Fibroblast of skin of right biceps (primary cell): ENCODE results near the gene MIR17HG.

Source experiments
- DNase-seq: peaks from one replicate; pipeline ENCODE4 v3.0.0-alpha.2; 2013

The MIR17HG gene

DNA sequence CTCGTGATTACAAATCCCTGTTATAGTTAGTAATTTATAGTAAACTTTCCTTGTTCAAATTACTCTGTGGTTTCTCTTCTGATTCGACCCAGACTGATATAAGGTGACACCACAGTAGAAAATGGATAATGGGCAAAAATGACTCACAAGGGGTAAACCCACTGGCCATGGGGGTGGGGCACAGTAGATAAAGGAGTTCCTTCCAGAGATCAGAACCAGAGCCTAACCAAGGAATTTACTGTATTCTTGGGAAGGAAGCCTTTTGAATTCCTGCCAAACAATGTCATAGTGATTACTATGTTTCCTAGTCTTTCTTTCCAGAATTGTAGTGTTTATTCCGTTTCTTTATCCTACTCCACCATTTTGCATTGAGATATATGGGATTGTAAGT, 21.9 kb downstream of the MIR17HG start:
- DNase-seq = peak; percentile 85

DNA sequence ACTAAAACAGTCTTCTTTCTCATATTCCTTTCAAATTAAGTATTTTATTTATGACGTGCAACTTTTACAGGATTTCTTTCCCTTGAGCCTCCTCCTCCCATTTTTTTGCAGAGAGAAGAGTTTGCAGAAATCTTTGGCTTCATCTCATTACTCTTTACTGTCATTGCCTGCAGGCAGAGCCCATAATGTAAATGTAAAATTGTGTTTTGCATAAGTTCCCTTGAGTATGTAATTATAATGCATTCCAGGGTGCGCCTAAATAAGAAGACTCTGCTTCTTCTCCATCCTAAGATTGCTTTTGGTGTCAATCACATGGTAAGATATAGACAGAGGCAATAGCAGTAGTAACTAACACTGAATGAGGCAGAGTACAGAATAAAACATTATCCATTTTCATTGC, 23.0 kb downstream of the MIR17HG start:
- DNase-seq = no peak

DNA sequence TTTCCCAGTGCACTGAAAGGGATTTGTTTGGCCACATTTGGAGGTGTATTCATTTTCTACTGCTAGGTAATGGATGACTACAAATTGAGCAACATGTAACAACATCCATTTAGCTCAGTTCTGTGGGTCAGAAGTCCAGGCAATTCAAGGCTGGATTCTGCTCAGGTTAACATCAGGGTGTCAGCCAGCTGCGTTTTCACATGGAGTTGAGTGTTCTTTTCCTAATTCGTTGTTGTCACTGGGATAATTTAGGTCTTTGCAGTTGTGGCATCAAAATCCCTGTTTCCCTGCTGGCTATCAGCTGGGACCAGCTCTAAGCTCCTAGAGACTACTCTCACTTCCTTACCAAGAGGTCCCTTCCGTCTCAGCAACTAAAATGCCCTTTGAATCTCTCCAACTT, 25.4 kb downstream of the MIR17HG start:
- no peak for DNase-seq

DNA sequence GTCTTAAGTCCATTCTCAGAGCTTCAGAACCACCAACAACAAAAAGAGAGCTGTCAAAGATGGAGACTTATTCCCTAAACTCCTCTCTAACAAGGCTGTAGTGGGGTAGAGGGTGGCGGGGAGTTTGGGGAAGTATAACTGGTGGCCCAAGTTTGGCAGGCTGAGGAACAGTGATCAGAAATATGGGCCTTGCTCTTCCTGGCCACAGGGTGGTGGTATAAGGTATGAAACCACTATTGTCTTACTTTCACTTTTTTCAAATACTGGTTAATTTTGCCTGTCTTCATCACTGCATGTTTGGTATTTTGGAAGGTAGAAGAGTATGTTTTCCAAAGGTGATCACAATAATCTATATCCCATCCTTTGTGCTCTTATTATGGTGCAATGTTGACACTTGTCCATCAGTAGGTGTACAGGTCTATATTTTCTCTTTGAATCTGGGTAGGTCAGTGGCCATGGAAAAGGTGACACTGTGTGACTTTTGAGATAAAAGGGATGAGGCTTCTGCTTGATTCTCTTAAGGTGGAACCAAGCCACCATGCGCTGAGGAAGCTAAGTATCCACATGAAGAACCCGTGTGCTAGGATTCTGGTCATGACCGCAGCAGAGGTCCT, 27.7 kb downstream of the MIR17HG start:
- DNase-seq = peak; percentile 22

DNA sequence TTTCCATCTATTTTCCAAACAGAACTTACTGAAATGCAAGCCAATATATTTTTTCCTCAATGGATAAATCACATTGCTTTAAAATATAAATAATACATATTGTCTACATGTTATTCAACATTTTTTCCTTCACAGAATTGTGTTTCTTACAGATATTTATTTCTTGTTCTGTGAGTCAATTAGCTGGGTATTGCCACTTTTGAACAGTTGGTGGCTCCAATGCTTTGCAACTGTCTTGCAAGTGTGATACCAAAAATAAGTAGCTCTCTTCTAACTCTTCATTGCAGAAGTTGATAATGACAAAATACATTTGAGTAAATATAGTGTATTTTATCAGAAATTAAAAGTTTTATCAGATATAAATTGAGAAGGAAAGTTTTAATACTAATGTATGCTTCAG, 33.9 kb downstream of the MIR17HG start:
- DNase-seq = peak; percentile 33

DNA sequence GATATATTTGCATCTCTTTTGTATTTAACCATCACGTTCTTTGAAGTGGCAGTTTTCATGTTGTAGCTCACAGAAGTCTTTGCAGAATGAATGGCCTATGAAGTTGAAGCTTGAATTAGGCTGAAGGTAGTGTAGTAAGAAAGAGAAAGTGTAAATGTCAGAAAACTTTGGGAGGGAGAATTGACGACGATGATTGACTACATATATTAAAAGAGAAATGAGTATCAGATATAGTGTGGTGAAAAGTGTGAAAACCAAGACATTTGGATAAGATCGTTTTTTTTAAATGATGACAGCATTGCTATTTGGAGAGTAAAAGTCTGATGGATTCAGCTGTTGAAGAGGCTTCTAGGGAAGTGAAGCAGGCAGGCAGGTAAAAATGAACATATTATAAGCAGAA, 36.3 kb downstream of the MIR17HG start:
- DNase-seq = no peak

DNA sequence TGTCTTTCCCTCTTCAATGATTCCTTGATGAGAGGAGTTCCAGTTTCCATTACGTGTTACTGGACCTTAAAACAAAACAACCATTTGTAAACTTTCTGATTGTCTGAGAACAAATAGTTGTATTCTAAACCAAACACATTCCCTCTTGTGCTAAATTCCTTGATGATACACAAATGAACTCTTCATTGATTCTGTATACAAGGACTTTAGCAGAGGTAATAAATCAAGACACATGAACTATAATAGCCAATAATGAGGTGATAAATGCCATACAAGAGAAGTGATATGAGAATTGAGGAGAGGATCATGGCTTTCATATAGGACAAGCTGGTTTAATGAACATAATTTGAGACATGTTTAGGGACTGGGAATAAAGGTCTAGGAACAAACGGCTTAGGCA, 37.4 kb downstream of the MIR17HG start:
- DNase-seq = no peak

DNA sequence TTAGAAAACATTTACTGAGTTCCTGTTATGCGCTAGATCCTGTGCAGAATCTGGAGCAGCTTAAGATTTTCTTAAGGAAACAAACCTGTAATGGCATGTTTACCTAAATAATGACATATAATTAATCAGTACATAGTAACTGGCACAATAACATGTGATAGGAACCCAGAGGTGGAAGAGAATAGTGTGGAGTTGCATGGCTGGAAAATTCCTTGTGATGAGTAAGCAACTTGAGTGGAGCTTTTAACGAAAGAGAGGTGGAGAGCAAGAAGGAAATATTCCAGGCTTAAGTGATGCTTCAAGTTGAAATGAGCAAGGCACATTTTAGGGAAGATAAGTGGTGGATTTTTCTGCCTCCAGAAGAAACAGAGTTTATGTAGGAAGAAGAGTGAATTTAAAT, 41.7 kb downstream of the MIR17HG start:
- DNase-seq = no peak

DNA sequence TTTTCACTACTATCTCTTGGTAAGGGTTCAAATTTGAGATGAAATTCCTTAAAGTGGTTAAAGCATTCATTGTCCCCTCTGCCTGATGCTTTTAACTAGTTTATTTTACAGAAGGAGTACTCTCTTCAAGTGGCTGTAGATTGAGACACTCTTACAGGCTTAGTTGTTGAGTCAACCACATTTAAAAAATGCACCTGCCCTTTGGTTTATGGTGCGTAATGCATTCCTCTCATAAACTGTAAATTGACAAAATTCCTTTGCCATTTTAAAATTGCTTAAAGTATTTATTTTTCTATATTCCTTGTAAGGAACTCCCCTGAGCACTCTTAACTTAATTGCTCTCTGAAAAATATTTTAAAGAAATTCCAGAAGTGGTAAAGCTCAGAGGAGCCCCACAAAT, 50.1 kb downstream of the MIR17HG start:
- DNase-seq = no peak

DNA sequence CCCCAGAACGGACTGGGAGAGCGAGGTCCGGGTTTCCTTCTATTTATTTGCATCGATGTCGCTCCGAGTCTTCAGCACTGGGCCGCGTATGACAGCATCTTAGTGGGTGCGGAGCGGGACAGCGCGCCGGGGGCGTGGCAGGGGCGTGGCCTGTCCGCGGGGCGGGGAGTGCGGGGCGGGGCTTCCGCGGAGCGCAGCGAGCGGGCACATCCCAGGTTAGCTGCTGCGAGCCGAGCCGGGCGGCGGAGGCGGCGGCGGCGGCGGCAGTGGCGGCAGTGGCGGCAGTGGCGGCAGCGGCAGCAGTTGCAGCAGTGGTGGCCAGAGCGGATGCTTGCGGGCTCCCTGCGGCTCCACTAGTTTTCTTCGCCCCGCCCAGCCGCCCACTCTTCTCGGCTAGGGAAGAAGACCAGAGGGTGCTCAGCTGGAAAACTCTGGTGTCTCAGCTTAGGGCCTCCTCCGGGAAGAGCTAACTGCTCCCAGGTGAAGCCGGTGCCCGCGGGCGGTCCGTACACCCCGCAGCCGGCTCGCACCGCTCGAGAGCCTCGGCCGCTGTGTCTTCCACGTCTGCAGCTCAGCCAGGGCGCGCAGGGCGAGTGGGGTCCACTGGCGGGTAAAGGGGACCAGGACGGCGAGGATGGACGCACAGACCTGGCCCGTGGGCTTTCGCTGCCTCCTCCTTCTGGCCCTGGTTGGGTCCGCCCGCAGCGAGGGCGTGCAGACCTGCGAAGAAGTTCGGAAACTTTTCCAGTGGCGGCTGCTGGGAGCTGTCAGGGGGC, 51.1 kb downstream of the MIR17HG start, which contains the start of gene GPC5:
Gene GPC5 (plus strand): TSS at position 209 of the 776 bp plus-strand sequence.
- peak; percentile 63 for DNase-seq

DNA sequence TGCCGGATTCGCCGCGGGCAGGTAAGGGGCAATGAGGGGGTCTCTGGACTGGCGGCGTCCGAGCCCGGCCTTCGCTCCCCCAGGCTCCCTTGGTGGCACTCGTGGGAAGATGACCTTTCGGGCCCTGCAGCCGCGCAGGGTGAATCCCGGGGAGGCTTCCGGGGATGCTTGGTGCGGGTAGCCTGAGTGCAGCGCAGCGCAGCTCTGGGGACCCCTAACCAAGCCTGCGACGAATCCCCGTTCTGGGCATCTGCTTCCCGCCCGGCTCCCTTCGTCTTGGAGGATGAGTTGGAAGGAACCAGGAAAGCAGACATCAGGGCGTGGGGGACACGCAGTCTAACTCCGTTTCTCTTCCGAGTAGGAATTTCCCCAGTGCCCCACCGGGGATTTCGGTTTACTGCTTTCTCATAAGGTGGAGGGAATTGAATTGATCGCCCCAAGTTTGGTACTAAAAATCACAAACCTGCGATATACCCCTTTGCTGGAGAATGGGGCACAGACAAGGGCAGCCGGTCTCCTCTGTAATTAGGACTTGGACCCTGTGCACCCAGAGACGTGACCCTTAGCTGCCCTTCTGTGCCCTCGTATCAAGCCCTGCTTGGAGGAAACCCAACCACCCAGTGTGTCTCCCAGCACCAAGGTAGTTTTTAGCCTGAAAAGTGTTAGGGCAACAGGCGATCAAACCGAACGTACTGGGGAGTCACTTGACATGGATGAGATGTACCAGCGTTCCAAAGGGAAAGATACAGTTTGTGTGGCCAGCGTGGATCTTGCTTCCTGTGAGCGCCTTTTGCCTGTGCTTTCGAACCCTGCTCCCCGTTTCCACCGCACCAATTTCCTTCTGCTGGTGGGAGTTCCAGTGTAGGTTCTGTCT, 51.9 kb downstream of the MIR17HG start:
- DNase-seq = no peak

DNA sequence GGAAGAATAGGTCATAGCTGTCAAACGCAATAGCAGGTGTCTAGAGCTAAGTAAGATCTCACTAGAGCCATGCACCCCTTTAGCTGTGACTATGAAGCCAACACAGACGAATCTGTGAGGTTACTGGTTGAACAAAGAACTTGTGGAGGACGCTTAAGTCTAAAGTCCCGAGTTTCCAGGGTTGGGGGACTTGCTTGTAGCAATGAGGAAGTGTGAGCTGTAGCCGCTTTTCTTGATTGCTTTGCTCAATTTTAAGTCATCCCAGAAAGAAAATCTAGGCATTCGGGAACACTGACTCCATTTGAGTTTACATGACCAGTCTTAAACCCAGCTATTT, 52.5 kb downstream of the MIR17HG start:
- no peak for DNase-seq

DNA sequence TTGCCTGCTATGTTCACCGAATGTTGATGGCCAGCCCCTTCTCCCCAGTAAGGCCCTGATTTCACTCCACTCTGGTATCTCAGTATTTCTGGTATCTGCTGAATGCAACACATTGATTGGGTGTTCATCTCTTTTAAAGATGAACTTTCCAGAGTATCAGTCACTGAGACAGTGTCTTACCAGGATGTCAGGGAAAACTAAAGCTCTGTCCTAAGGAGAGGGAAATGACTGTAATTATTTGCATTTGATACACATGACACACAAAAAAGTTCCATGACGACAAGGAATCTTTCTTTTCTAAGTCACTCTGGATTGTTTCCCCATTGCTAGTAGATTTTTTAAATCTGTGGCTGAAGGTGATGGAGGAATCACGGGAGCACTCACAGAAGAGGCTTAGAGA, 53.2 kb downstream of the MIR17HG start:
- no peak for DNase-seq

DNA sequence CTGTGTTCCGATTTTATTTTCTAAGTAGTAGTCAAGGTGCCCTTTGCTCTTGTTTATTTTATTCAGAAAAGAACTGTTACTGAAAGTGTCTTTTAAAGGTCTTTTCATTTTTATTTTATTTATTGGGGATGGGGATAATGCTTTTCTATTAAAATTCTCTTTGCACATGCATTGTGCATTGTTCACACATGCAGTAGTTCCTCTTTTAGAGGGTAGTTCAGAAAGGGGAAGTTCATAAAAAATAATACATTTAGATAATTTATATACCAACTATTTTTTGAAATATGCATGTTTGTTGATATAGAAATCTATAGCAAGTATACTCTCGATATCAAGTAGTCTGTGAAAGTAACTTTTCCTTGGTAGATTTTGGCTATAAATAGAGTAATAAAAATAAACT, 54.4 kb downstream of the MIR17HG start:
- no peak for DNase-seq
